PC-3 (cell line): ENCODE measurements around the gene HS3ST5. TPM values are rescaled to one million over a fixed set of nuclear protein-coding genes. Genes with fewer than 3 reads are reported as not detected.

Source experiments
- ATAC-seq: fragments of 200-7000 bp; cut with Tn5 transposase; 2 replicates; pipeline ENCODE4 v1.9.1; 2020; ENCODE audit warnings: mild to moderate bottlenecking, moderate library complexity
- BruUV-seq: library from RNA; stranded (reverse); fragments of 400-500 nt; replicated peaks from 2 replicates; lab custom pipeline; 2021; lab: Mats Ljungman, UMichigan
- CTCF ChIA-PET: fragments of 300-600 bp; sonication (Branson Sonifier 250); formaldehyde crosslinking; loops from one replicate; lab custom pipeline; 2022; ENCODE audit warnings: antibody characterized with exemption; lab: Charles Lee
- POLR2A ChIA-PET: fragments of 300-600 bp; sonication (Branson Sonifier 250); formaldehyde crosslinking; loops from one replicate; lab custom pipeline; 2022; ENCODE audit warnings: antibody characterized with exemption; ENCODE audit not compliant: unreplicated experiment; lab: Charles Lee
- DNase-seq: peaks from one replicate; pipeline ENCODE4 v3.0.0-alpha.2; 2015
- H2AFZ ChIP-seq: fragments of 300-600 bp; sonication (generic); 2 replicates; pipeline ENCODE4 v1.6.0; 2016; ENCODE audit warnings: antibody characterized with exemption, low read length
- H3F3A ChIP-seq: fragments of 300-600 bp; sonication (generic); one replicate; pipeline ENCODE4 v1.6.0; 2017; ENCODE audit warnings: antibody characterized with exemption, low read length, control low read depth, mild to moderate bottlenecking; ENCODE audit not compliant: unreplicated experiment
- H3K27ac ChIP-seq: fragments of 300-600 bp; sonication (generic); 2 replicates; pipeline ENCODE4 v1.5.1; 2016; ENCODE audit warnings: mild to moderate bottlenecking, low read length
- H3K27me3 ChIP-seq: fragments of 300-600 bp; sonication (generic); 2 replicates; pipeline ENCODE4 v1.6.1; 2016; ENCODE audit warnings: low read length, mixed read lengths
- H3K36me3 ChIP-seq: fragments of 300-600 bp; sonication (generic); 2 replicates; pipeline ENCODE4 v1.6.1; 2016; ENCODE audit warnings: low read depth, mixed run types, low read length, mixed read lengths
- H3K4me1 ChIP-seq: fragments of 300-600 bp; sonication (generic); 2 replicates; pipeline ENCODE4 v1.5.1; 2016; ENCODE audit warnings: low read length; ENCODE audit not compliant: insufficient read depth
- H3K4me2 ChIP-seq: fragments of 300-600 bp; sonication (generic); 2 replicates; pipeline ENCODE4 v1.6.0; 2016; ENCODE audit warnings: low read length
- H3K4me3 ChIP-seq: fragments of 300-600 bp; sonication (generic); 2 replicates; pipeline ENCODE4 v1.5.1; 2016; ENCODE audit warnings: mild to moderate bottlenecking, low read length, mixed read lengths
- H3K79me2 ChIP-seq: fragments of 300-600 bp; sonication (generic); 2 replicates; pipeline ENCODE4 v1.6.1; 2017; ENCODE audit warnings: low read length, mixed read lengths
- H3K9ac ChIP-seq: fragments of 300-600 bp; sonication (generic); 2 replicates; pipeline ENCODE4 v1.6.0; 2016; ENCODE audit warnings: mild to moderate bottlenecking, low read length
- H3K9me2 ChIP-seq: fragments of 300-600 bp; sonication (generic); replicated peaks from 2 replicates; pipeline ENCODE4 v1.6.1; 2016; ENCODE audit warnings: mixed run types, low read length, mixed read lengths
- H3K9me3 ChIP-seq: fragments of 300-600 bp; sonication (generic); 2 replicates; pipeline ENCODE4 v1.6.1; 2016; ENCODE audit warnings: low read length, mixed read lengths
- H4K20me1 ChIP-seq: fragments of 300-600 bp; sonication (generic); 2 replicates; pipeline ENCODE4 v1.6.1; 2016; ENCODE audit warnings: low read length, mixed read lengths
- CTCF ChIP-seq: fragments of 300-600 bp; sonication (generic); conservative IDR thresholded peaks from 2 replicates; pipeline ENCODE4 v1.5.1; 2017; ENCODE audit warnings: antibody characterized with exemption, low read depth, mild to moderate bottlenecking, low read length
- EZH2 ChIP-seq: fragments of 300-600 bp; sonication (generic); IDR thresholded peaks from one replicate; pipeline ENCODE4 v1.6.1; 2017; ENCODE audit warnings: antibody characterized with exemption, mild to moderate bottlenecking, low read length; ENCODE audit not compliant: unreplicated experiment
- EZH2phosphoT487 ChIP-seq: fragments of 300-600 bp; sonication (generic); IDR thresholded peaks from 2 replicates; pipeline ENCODE4 v1.6.1; 2018; ENCODE audit warnings: mild to moderate bottlenecking, antibody characterized with exemption, low read length, borderline replicate concordance
- intact Hi-C: fragments of 100-400 bp; cut with micrococcal nuclease; formaldehyde crosslinking; loops from 2 replicates; pipeline ENCODE4 v1.9.0; 2023
- total RNA-seq: library from RNA; depleted of rRNA; stranded (reverse); fragments of >200 nt; gene quantifications from 2 replicates; pipeline ENCODE4 v1.2.3, GENCODE V29; 2014

Gene HS3ST5
- total RNA-seq, 1 experiment from 2014 or later = 1.2 TPM

DNA sequence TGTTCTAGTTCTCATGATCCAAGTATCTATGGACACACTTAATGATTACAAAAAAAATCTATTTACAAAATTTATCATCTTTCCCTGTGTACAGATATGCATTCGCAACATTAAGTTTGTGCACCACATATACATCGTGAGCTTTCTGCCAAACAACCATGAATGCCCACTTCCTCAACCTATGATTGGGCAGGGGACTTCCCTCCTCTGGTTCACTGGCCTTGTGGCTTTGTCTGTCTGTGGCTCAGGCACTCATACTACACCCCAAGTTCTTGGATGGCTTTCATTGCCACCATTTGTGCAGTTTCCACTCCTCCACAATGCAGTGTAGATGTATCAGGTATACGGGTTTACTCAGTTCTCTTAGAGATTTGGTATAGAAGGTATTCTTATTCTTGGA, 74.9 kb downstream of the HS3ST5 start:
- ATAC-seq = no peak
- ChIA-PET CTCF (no interaction called here), POLR2A (no interaction called here)
- H3K9me2 ChIP-seq = no peaks in the 10 kb centered on the region
- H3K9me3 ChIP-seq = no peaks in the 10 kb centered on the region
- no peak overlapping the region for H3K27ac ChIP-seq
- H3K36me3 ChIP-seq = no peaks in the 10 kb centered on the region
- H3K4me3 ChIP-seq = no peak overlapping the region
- H3K27me3 ChIP-seq = no peaks in the 10 kb centered on the region
- no peak overlapping the region for H3K9ac ChIP-seq
- no peak overlapping the region for H2AFZ ChIP-seq
- no peaks in the 10 kb centered on the region for H3K79me2 ChIP-seq
- BruUV-seq = no TSS peak
- no peak for DNase-seq
- no peak overlapping the region for H3K4me2 ChIP-seq
- no peaks in the 10 kb centered on the region for H3F3A ChIP-seq
- no peaks in the 10 kb centered on the region for H3K4me1 ChIP-seq
- no peaks in the 10 kb centered on the region for H4K20me1 ChIP-seq
- no peak for TF ChIP-seq CTCF
- no peak for TF ChIP-seq EZH2
- TF ChIP-seq EZH2phosphoT487 = no peak
- intact Hi-C loops = no loop called here

- BruUV-seq = no TSS peak
- no peaks in the 10 kb centered on the region for H3K9me2 ChIP-seq
- ChIA-PET POLR2A (no interaction called here), CTCF (no interaction called here)
- no peak for TF ChIP-seq EZH2
- no peak for TF ChIP-seq EZH2phosphoT487
- no peak for TF ChIP-seq CTCF
- intact Hi-C loops = no loop called here
- H3K9me3 ChIP-seq = no peaks in the 10 kb centered on the region
- no peak overlapping the region for H3K27ac ChIP-seq
- H3K4me1 ChIP-seq = no peaks in the 10 kb centered on the region
- H4K20me1 ChIP-seq = no peaks in the 10 kb centered on the region
- H3K79me2 ChIP-seq = no peaks in the 10 kb centered on the region
- H3K4me2 ChIP-seq = no peak overlapping the region
- no peak overlapping the region for H3K4me3 ChIP-seq
- no peaks in the 10 kb centered on the region for H3K27me3 ChIP-seq
- DNase-seq (no peak), ATAC-seq (no peak)
- H3K36me3 ChIP-seq = no peaks in the 10 kb centered on the region
- H3K9ac ChIP-seq = no peak overlapping the region
- H3F3A ChIP-seq = no peaks in the 10 kb centered on the region
- H2AFZ ChIP-seq = no peak overlapping the region
Measured at GRCh38 chr6:114260810-114261209, 82.0 kb downstream of the HS3ST5 start.

- H3K9me3 ChIP-seq = no peaks in the 10 kb centered on the region
- TF ChIP-seq EZH2phosphoT487 (no peak), CTCF (no peak), EZH2 (no peak)
- DNase-seq = no peak
- POLR2A ChIA-PET = no interaction called here
- ATAC-seq = no peak
- no peaks in the 10 kb centered on the region for H3K79me2 ChIP-seq
- H3K4me3 ChIP-seq = no peak overlapping the region
- H3K36me3 ChIP-seq = no peaks in the 10 kb centered on the region
- no peaks in the 10 kb centered on the region for H3K27me3 ChIP-seq
- BruUV-seq = no TSS peak
- H4K20me1 ChIP-seq = no peaks in the 10 kb centered on the region
- H3K4me2 ChIP-seq = no peak overlapping the region
- no peaks in the 10 kb centered on the region for H3K9me2 ChIP-seq
- H2AFZ ChIP-seq = no peak overlapping the region
- CTCF ChIA-PET = no interaction called here
- intact Hi-C loops = no loop called here
- no peak overlapping the region for H3K9ac ChIP-seq
- no peak overlapping the region for H3K27ac ChIP-seq
- H3K4me1 ChIP-seq = no peaks in the 10 kb centered on the region
- H3F3A ChIP-seq = no peaks in the 10 kb centered on the region
Measured at GRCh38 chr6:114258376-114258775, 84.4 kb downstream of the HS3ST5 start.
